Pulmonary artery endothelial cell (primary cell): Measurements from ENCODE around the gene H1-8. TPM values are rescaled to one million over a fixed set of nuclear protein-coding genes. Genes with fewer than 3 reads are reported as not detected.
A peak's percentile ranks its signal among the peaks of the same experiment; 100 is the strongest.
"Not testable (repeated sequence)": the region's sequence is repeated elsewhere in the genome, so short reads cannot be mapped to it uniquely, and the experiment has no call there.

Source experiments
- DNase-seq: peaks from one replicate; pipeline ENCODE4 v3.0.0-alpha.2; 2011; ENCODE audit warnings: low read depth, low spot score
- total RNA-seq: library from RNA; depleted of rRNA; stranded (reverse); fragments of >200 nt; gene quantifications from 2 replicates; pipeline ENCODE4 v1.2.3, GENCODE V29; 2014

Gene H1-8
- not detected in 2 replicates for total RNA-seq

GRCh38 chr3:129543156-129543790, at the start of gene H1-8:
Gene H1-8 (plus strand): TSS chr3:129543175. CDS start chr3:129543219, 44 bp downstream.
- no peak for DNase-seq

- DNase-seq: no peak
These were observed 49.8 kb upstream of the H1-8 start for GRCh38 chr3:129493206-129493605.

GRCh38 chr3:129494499-129494898, 48.5 kb upstream of the H1-8 start:
- not testable (repeated sequence) for DNase-seq

GRCh38 chr3:129495006-129495639, 47.9 kb upstream of the H1-8 start:
- peak; percentile 60 for DNase-seq

GRCh38 chr3:129497876-129498275, 45.1 kb upstream of the H1-8 start:
- DNase-seq: not testable (repeated sequence)

GRCh38 chr3:129498603-129499488, 44.1 kb upstream of the H1-8 start:
- DNase-seq: not testable (repeated sequence)

GRCh38 chr3:129499604-129500333, 43.2 kb upstream of the H1-8 start:
- peak; percentile 65 for DNase-seq

- DNase-seq: no peak
These were observed 42.7 kb upstream of the H1-8 start for GRCh38 chr3:129500334-129500658.

- no peak for DNase-seq
These were observed 41.3 kb upstream of the H1-8 start for GRCh38 chr3:129501630-129502029.

- DNase-seq: no peak
These were observed 40.1 kb upstream of the H1-8 start for GRCh38 chr3:129502641-129503408.

- no peak for DNase-seq
These were observed 39.3 kb upstream of the H1-8 start for GRCh38 chr3:129503471-129504291.

GRCh38 chr3:129504471-129505100, 38.4 kb upstream of the H1-8 start:
- no peak for DNase-seq

GRCh38 chr3:129505341-129505740, 37.6 kb upstream of the H1-8 start:
- no peak for DNase-seq

GRCh38 chr3:129506231-129506742, 36.7 kb upstream of the H1-8 start:
- DNase-seq: no peak

GRCh38 chr3:129507181-129507831, 35.7 kb upstream of the H1-8 start:
- DNase-seq: no peak

- no peak for DNase-seq
These were observed 30.4 kb upstream of the H1-8 start for GRCh38 chr3:129512595-129512994.

GRCh38 chr3:129513705-129514104, 29.3 kb upstream of the H1-8 start:
- DNase-seq: no peak

GRCh38 chr3:129514110-129514509, 28.9 kb upstream of the H1-8 start:
- no peak for DNase-seq

- DNase-seq: no peak
These were observed 28.4 kb upstream of the H1-8 start for GRCh38 chr3:129514563-129514962.
